Hematopoietic multipotent progenitor cell (in vitro differentiated cells): ENCODE data around the gene PHLDB2. TPM values are rescaled to one million over a fixed set of nuclear protein-coding genes. Genes with fewer than 3 reads are reported as not detected.
A peak's percentile ranks its signal among the peaks of the same experiment; 100 is the strongest.

ENCODE experiments used
- DNase-seq, 3 donors: peaks; one replicate each; pipeline ENCODE4 v3.0.0-alpha.2; 2011 to 2015; ENCODE audit warnings: low read depth in 2 of 3, low spot score in 2 of 3
- total RNA-seq: library from RNA; depleted of rRNA; stranded (reverse); fragments of >200 nt; gene quantifications from one replicate; pipeline ENCODE4 v1.2.3, GENCODE V29; 2012

Gene PHLDB2
- total RNA-seq, 1 donor: 4.8 TPM

GRCh38 chr3:111954228-111954990, 95.3 kb downstream of the PHLDB2 start:
- DNase-seq: no peak

- DNase-seq: no peak
Observed at GRCh38 chr3:111955876-111956275, 96.8 kb downstream of the PHLDB2 start.

GRCh38 chr3:111956449-111956848, 97.4 kb downstream of the PHLDB2 start:
- no peak for DNase-seq

- no peak for DNase-seq
Observed at GRCh38 chr3:111956995-111957734, 98.1 kb downstream of the PHLDB2 start.

- no peak for DNase-seq
Observed at GRCh38 chr3:111961461-111962164, 102.5 kb downstream of the PHLDB2 start.

GRCh38 chr3:111963424-111963823, 104.4 kb downstream of the PHLDB2 start:
- DNase-seq: no peak

- no peak for DNase-seq
Observed at GRCh38 chr3:111965484-111965883, 106.4 kb downstream of the PHLDB2 start.

GRCh38 chr3:111967068-111967467, 108.0 kb downstream of the PHLDB2 start:
- no peak for DNase-seq

GRCh38 chr3:111967651-111968274, 108.7 kb downstream of the PHLDB2 start:
- peak; percentile 54 to 85 (median 74) for DNase-seq

GRCh38 chr3:111968319-111969054, 109.4 kb downstream of the PHLDB2 start:
- no peak for DNase-seq

GRCh38 chr3:111970376-111970775, 111.3 kb downstream of the PHLDB2 start:
- DNase-seq: no peak

- no peak for DNase-seq
Observed at GRCh38 chr3:111971533-111972130, 112.6 kb downstream of the PHLDB2 start.

- no peak for DNase-seq
Observed at GRCh38 chr3:111972891-111973290, 113.8 kb downstream of the PHLDB2 start.

GRCh38 chr3:111975131-111975530, 116.1 kb downstream of the PHLDB2 start:
- no peak for DNase-seq

GRCh38 chr3:111976254-111976653, 117.2 kb downstream of the PHLDB2 start:
- no peak for DNase-seq

- peak; percentile 96 to 99 (median 99) for DNase-seq
Observed at GRCh38 chr3:111978583-111979433, 119.7 kb downstream of the PHLDB2 start, which contains the start of gene ABHD10. ABHD10 (plus strand) TSS chr3:111979026; CDS start chr3:111979062, 36 bp downstream.

GRCh38 chr3:111979434-111980038, 120.5 kb downstream of the PHLDB2 start:
- DNase-seq: peak in 2 of 3 donors; percentile 30 to 71

- DNase-seq: no peak
Observed at GRCh38 chr3:111980716-111981456, 121.8 kb downstream of the PHLDB2 start.
